Measurements from ENCODE around the gene GMPR. TPM values are rescaled to one million over a fixed set of nuclear protein-coding genes. Genes with fewer than 3 reads are reported as not detected.

GMPR gene
- total and polyA plus RNA-seq, 10 of the 15 experiments (the other 5 are each of a cell fraction or from before 2014, with no cell fraction given), result 0.15 to 1.8 (median 0.49) TPM; not detected in 1

- TF ChIP-seq, protein P1, sequence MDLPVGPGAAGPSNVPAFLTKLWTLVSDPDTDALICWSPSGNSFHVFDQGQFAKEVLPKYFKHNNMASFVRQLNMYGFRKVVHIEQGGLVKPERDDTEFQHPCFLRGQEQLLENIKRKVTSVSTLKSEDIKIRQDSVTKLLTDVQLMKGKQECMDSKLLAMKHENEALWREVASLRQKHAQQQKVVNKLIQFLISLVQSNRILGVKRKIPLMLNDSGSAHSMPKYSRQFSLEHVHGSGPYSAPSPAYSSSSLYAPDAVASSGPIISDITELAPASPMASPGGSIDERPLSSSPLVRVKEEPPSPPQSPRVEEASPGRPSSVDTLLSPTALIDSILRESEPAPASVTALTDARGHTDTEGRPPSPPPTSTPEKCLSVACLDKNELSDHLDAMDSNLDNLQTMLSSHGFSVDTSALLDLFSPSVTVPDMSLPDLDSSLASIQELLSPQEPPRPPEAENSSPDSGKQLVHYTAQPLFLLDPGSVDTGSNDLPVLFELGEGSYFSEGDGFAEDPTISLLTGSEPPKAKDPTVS (IDR thresholded peaks at IDR 0.05; ENCODE audit: low read depth, low read length), result no peak
- no peak for TF ChIP-seq HDAC2 (IDR thresholded peaks at IDR 0.05)
- TF ChIP-seq CBX5 (IDR thresholded peaks at IDR 0.05; ENCODE audit: low read depth), result no peak
- no peak for TF ChIP-seq NBN (IDR thresholded peaks at IDR 0.05)
- no peak for TF ChIP-seq NFXL1 (IDR thresholded peaks at IDR 0.05; ENCODE audit: borderline replicate concordance)
- TF ChIP-seq, protein P2, sequence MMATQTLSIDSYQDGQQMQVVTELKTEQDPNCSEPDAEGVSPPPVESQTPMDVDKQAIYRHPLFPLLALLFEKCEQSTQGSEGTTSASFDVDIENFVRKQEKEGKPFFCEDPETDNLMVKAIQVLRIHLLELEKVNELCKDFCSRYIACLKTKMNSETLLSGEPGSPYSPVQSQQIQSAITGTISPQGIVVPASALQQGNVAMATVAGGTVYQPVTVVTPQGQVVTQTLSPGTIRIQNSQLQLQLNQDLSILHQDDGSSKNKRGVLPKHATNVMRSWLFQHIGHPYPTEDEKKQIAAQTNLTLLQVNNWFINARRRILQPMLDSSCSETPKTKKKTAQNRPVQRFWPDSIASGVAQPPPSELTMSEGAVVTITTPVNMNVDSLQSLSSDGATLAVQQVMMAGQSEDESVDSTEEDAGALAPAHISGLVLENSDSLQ (IDR thresholded peaks at IDR 0.05), result no peak
- TF ChIP-seq, protein P3, sequence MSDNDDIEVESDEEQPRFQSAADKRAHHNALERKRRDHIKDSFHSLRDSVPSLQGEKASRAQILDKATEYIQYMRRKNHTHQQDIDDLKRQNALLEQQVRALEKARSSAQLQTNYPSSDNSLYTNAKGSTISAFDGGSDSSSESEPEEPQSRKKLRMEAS (IDR thresholded peaks at IDR 0.05; ENCODE audit: low read depth, low read length), result no peak
- no peak for TF ChIP-seq CBX3 (IDR thresholded peaks at IDR 0.05; ENCODE audit: borderline replicate concordance, low read depth)
- TF ChIP-seq ZNF274 (IDR thresholded peaks at IDR 0.05; ENCODE audit: insufficient read depth, insufficient read length), result no peak
- TF ChIP-seq NR2C2 (IDR thresholded peaks at IDR 0.05; ENCODE audit: borderline replicate concordance, control insufficient read depth, insufficient read length, low read depth), result no peak
- no peak for TF ChIP-seq ASH2L (IDR thresholded peaks at IDR 0.05; ENCODE audit: borderline replicate concordance, low read depth)
Measured at GRCh38 chr6:16217156-16217721, 21.1 kb upstream of the GMPR start (continued).
